ENCODE data around the gene RAB4B.

Gene RAB4B

GRCh38 chr19:40801426-40802299, 23.6 kb downstream of the RAB4B start:
- H3K79me1 ChIP-seq (ENCODE audit: low read length), result peaks cover 26% of the 10 kb centered on the region
- H3K9ac ChIP-seq (ENCODE audit: low read length), result peak overlapping the region; percentile 97
- no CpG with 5 or more reads among the region's 13 CpGs for WGBS (ENCODE audit: extremely low coverage, insufficient coverage, low lambda C conversion rate)
- H3K18ac ChIP-seq (ENCODE audit: low read length), result no peak overlapping the region
- no peak overlapping the region for H4K5ac ChIP-seq (ENCODE audit: low read length)
- H2AK5ac ChIP-seq (ENCODE audit: low read length), result no peak overlapping the region
- H3K4ac ChIP-seq (ENCODE audit: low read depth, low read length), result no peak overlapping the region
- no peak overlapping the region for H3K23ac ChIP-seq (ENCODE audit: low read length)
- H3K56ac ChIP-seq (ENCODE audit: low read length), result peak overlapping the region; percentile 69
- peak overlapping the region; percentile 1 for H3K4me2 ChIP-seq (ENCODE audit: low read length)
- no peak overlapping the region for H2BK5ac ChIP-seq (ENCODE audit: low read length)
- H4K8ac ChIP-seq (ENCODE audit: low read depth, low read length), result no peak overlapping the region
- peaks cover 2% of the 10 kb centered on the region for H3K36me3 ChIP-seq (ENCODE audit: control insufficient read depth, insufficient read depth, low read length)
- DNase-seq, result no peak
- no peak overlapping the region for H3K4me3 ChIP-seq (ENCODE audit: low read length)
- peaks cover 60% of the 10 kb centered on the region for H3K79me2 ChIP-seq (ENCODE audit: control insufficient read depth, insufficient read depth, low read length)
- no peak overlapping the region for H2BK120ac ChIP-seq (ENCODE audit: low read depth, low read length)
- H2BK15ac ChIP-seq (replicated peaks; ENCODE audit: low read depth), result no peak overlapping the region
- H3K4me1 ChIP-seq (ENCODE audit: control insufficient read depth, low read depth, low read length), result peaks cover 8% of the 10 kb centered on the region
- no peaks in the 10 kb centered on the region for H3K27me3 ChIP-seq (ENCODE audit: insufficient read depth, low read length, poor library complexity)
- H3K27ac ChIP-seq (ENCODE audit: low read depth, low read length), result no peak overlapping the region

- peak overlapping the region; percentile 8 for H3K9ac ChIP-seq (ENCODE audit: low read length)
- WGBS (ENCODE audit: extremely low coverage, insufficient coverage, low lambda C conversion rate), result no CpG with 5 or more reads among the region's 11 CpGs
- no peak overlapping the region for H3K4me3 ChIP-seq (ENCODE audit: low read length)
- no peak overlapping the region for H4K8ac ChIP-seq (ENCODE audit: low read depth, low read length)
- H3K27me3 ChIP-seq (ENCODE audit: insufficient read depth, low read length, poor library complexity), result no peaks in the 10 kb centered on the region
- no peak overlapping the region for H4K5ac ChIP-seq (ENCODE audit: low read length)
- H2BK120ac ChIP-seq (ENCODE audit: low read depth, low read length), result no peak overlapping the region
- H3K4ac ChIP-seq (ENCODE audit: low read depth, low read length), result no peak overlapping the region
- no peak overlapping the region for H3K4me2 ChIP-seq (ENCODE audit: low read length)
- H3K36me3 ChIP-seq (ENCODE audit: control insufficient read depth, insufficient read depth, low read length), result peaks cover 3% of the 10 kb centered on the region
- no peak overlapping the region for H2BK15ac ChIP-seq (replicated peaks; ENCODE audit: low read depth)
- no peak overlapping the region for H2BK5ac ChIP-seq (ENCODE audit: low read length)
- H3K79me2 ChIP-seq (ENCODE audit: control insufficient read depth, insufficient read depth, low read length), result peaks cover 63% of the 10 kb centered on the region
- peaks cover 31% of the 10 kb centered on the region for H3K79me1 ChIP-seq (ENCODE audit: low read length)
- peaks cover 8% of the 10 kb centered on the region for H3K4me1 ChIP-seq (ENCODE audit: control insufficient read depth, low read depth, low read length)
- no peak overlapping the region for H3K27ac ChIP-seq (ENCODE audit: low read depth, low read length)
- no peak for DNase-seq
- H3K23ac ChIP-seq (ENCODE audit: low read length), result no peak overlapping the region
- peak overlapping the region; percentile 69 for H3K56ac ChIP-seq (ENCODE audit: low read length)
- H2AK5ac ChIP-seq (ENCODE audit: low read length), result no peak overlapping the region
- no peak overlapping the region for H3K18ac ChIP-seq (ENCODE audit: low read length)
Observed at GRCh38 chr19:40802300-40803169, 24.5 kb downstream of the RAB4B start.

- Histone ChIP-seq H2BK15ac (replicated peaks; ENCODE audit: low read depth) (no peak overlapping the region), H3K27me3 (ENCODE audit: insufficient read depth, low read length, poor library complexity) (no peaks in the 10 kb centered on the region), H2AK5ac (ENCODE audit: low read length) (no peak overlapping the region), H2BK120ac (ENCODE audit: low read depth, low read length) (no peak overlapping the region), H3K36me3 (ENCODE audit: control insufficient read depth, insufficient read depth, low read length) (peaks cover 6% of the 10 kb centered on the region), H3K4me1 (ENCODE audit: control insufficient read depth, low read depth, low read length) (peaks cover 8% of the 10 kb centered on the region), H3K4me2 (ENCODE audit: low read length) (no peak overlapping the region), H3K79me1 (ENCODE audit: low read length) (peaks cover 35% of the 10 kb centered on the region), H3K23ac (ENCODE audit: low read length) (no peak overlapping the region), H2BK5ac (ENCODE audit: low read length) (no peak overlapping the region), H3K9ac (ENCODE audit: low read length) (peak overlapping the region; percentile 8), H4K8ac (ENCODE audit: low read depth, low read length) (no peak overlapping the region), H3K18ac (ENCODE audit: low read length) (no peak overlapping the region), H3K4ac (ENCODE audit: low read depth, low read length) (no peak overlapping the region), H3K27ac (ENCODE audit: low read depth, low read length) (no peak overlapping the region), H3K79me2 (ENCODE audit: control insufficient read depth, insufficient read depth, low read length) (peaks cover 63% of the 10 kb centered on the region), H3K56ac (ENCODE audit: low read length) (no peak overlapping the region), H4K5ac (ENCODE audit: low read length) (no peak overlapping the region), H3K4me3 (ENCODE audit: low read length) (no peak overlapping the region)
- WGBS (ENCODE audit: extremely low coverage, insufficient coverage, low lambda C conversion rate), result no CpG with 5 or more reads among the region's 9 CpGs
- no peak for DNase-seq
Observed at GRCh38 chr19:40803170-40803856, 25.3 kb downstream of the RAB4B start.

- H3K23ac ChIP-seq (ENCODE audit: low read length), result no peak overlapping the region
- H3K56ac ChIP-seq (ENCODE audit: low read length), result peak overlapping the region; percentile 12
- no peak overlapping the region for H3K4me2 ChIP-seq (ENCODE audit: low read length)
- peaks cover 10% of the 10 kb centered on the region for H3K36me3 ChIP-seq (ENCODE audit: control insufficient read depth, insufficient read depth, low read length)
- no peak overlapping the region for H2AK5ac ChIP-seq (ENCODE audit: low read length)
- no peak overlapping the region for H4K5ac ChIP-seq (ENCODE audit: low read length)
- no peak overlapping the region for H3K4me3 ChIP-seq (ENCODE audit: low read length)
- H3K4ac ChIP-seq (ENCODE audit: low read depth, low read length), result no peak overlapping the region
- H2BK5ac ChIP-seq (ENCODE audit: low read length), result no peak overlapping the region
- peaks cover 63% of the 10 kb centered on the region for H3K79me2 ChIP-seq (ENCODE audit: control insufficient read depth, insufficient read depth, low read length)
- no peak overlapping the region for H3K18ac ChIP-seq (ENCODE audit: low read length)
- no CpG with 5 or more reads among the region's 6 CpGs for WGBS (ENCODE audit: extremely low coverage, insufficient coverage, low lambda C conversion rate)
- H3K9ac ChIP-seq (ENCODE audit: low read length), result no peak overlapping the region
- peaks cover 8% of the 10 kb centered on the region for H3K4me1 ChIP-seq (ENCODE audit: control insufficient read depth, low read depth, low read length)
- H3K79me1 ChIP-seq (ENCODE audit: low read length), result peaks cover 38% of the 10 kb centered on the region
- H2BK120ac ChIP-seq (ENCODE audit: low read depth, low read length), result no peak overlapping the region
- no peak overlapping the region for H3K27ac ChIP-seq (ENCODE audit: low read depth, low read length)
- no peaks in the 10 kb centered on the region for H3K27me3 ChIP-seq (ENCODE audit: insufficient read depth, low read length, poor library complexity)
- DNase-seq, result peak; percentile 64
- no peak overlapping the region for H2BK15ac ChIP-seq (replicated peaks; ENCODE audit: low read depth)
- no peak overlapping the region for H4K8ac ChIP-seq (ENCODE audit: low read depth, low read length)
Observed at GRCh38 chr19:40803857-40804782, 26.1 kb downstream of the RAB4B start.

- whole genome bisulfite sequencing (ENCODE audit: extremely low coverage, insufficient coverage, low lambda C conversion rate), result no CpG with 5 or more reads among the region's 7 CpGs
- DNase-seq, result no peak
- Histone ChIP-seq H3K18ac (ENCODE audit: low read length) (no peak overlapping the region), H2AK5ac (ENCODE audit: low read length) (no peak overlapping the region), H4K8ac (ENCODE audit: low read depth, low read length) (no peak overlapping the region), H3K27ac (ENCODE audit: low read depth, low read length) (no peak overlapping the region), H3K4ac (ENCODE audit: low read depth, low read length) (no peak overlapping the region), H3K9ac (ENCODE audit: low read length) (no peak overlapping the region), H3K36me3 (ENCODE audit: control insufficient read depth, insufficient read depth, low read length) (peaks cover 10% of the 10 kb centered on the region), H3K79me1 (ENCODE audit: low read length) (peaks cover 38% of the 10 kb centered on the region), H3K4me2 (ENCODE audit: low read length) (no peak overlapping the region), H4K5ac (ENCODE audit: low read length) (no peak overlapping the region), H3K27me3 (ENCODE audit: insufficient read depth, low read length, poor library complexity) (no peaks in the 10 kb centered on the region), H3K23ac (ENCODE audit: low read length) (no peak overlapping the region), H2BK5ac (ENCODE audit: low read length) (no peak overlapping the region), H3K56ac (ENCODE audit: low read length) (no peak overlapping the region), H3K79me2 (ENCODE audit: control insufficient read depth, insufficient read depth, low read length) (peaks cover 58% of the 10 kb centered on the region), H2BK15ac (replicated peaks; ENCODE audit: low read depth) (no peak overlapping the region), H3K4me1 (ENCODE audit: control insufficient read depth, low read depth, low read length) (peaks cover 8% of the 10 kb centered on the region), H2BK120ac (ENCODE audit: low read depth, low read length) (no peak overlapping the region), H3K4me3 (ENCODE audit: low read length) (no peak overlapping the region)
Observed at GRCh38 chr19:40804783-40805242, 26.8 kb downstream of the RAB4B start.
